Activated naive CD4-positive, alpha-beta T cell treated with anti-CD3 and anti-CD28 coated beads, Interleukin-2, amount 50 U/mL, for 24 hours (primary cell): Measurements from ENCODE around the gene ASPG.
"Not testable (repeated sequence)": the region's sequence is repeated elsewhere in the genome, so short reads cannot be mapped to it uniquely, and the experiment has no call there.

Experiments used
- H3K27ac Mint-ChIP-seq: one replicate; pipeline ENCODE4 v1.8.0; 2021; ENCODE audit warnings: mild to moderate bottlenecking, mixed read lengths
- H3K27me3 Mint-ChIP-seq: one replicate; pipeline ENCODE4 v1.8.0; 2021; ENCODE audit warnings: mixed read lengths
- H3K36me3 Mint-ChIP-seq: one replicate; pipeline ENCODE4 v1.8.0; 2021; ENCODE audit warnings: mixed read lengths
- H3K4me1 Mint-ChIP-seq: one replicate; pipeline ENCODE4 v1.8.0; 2021; ENCODE audit warnings: mixed read lengths
- H3K4me3 Mint-ChIP-seq: one replicate; pipeline ENCODE4 v1.8.0; 2021; ENCODE audit warnings: mild to moderate bottlenecking, mixed read lengths
- H3K9me3 Mint-ChIP-seq: one replicate; pipeline ENCODE4 v1.8.0; 2021; ENCODE audit warnings: mixed read lengths

Gene ASPG

GRCh38 chr14:104147346-104148125 is 62.0 kb downstream of the ASPG start:
- Mint-ChIP-seq H3K27ac (no peak overlapping the region), H3K9me3 (no peaks in the 10 kb centered on the region), H3K4me1 (no peaks in the 10 kb centered on the region), H3K4me3 (no peak overlapping the region), H3K27me3 (peaks cover 4% of the 10 kb centered on the region), H3K36me3 (no peaks in the 10 kb centered on the region)

- peaks cover 4% of the 10 kb centered on the region for H3K27me3 Mint-ChIP-seq
- H3K36me3 Mint-ChIP-seq = no peaks in the 10 kb centered on the region
- H3K4me1 Mint-ChIP-seq = no peaks in the 10 kb centered on the region
- H3K27ac Mint-ChIP-seq = no peak overlapping the region
- no peak overlapping the region for H3K4me3 Mint-ChIP-seq
- no peaks in the 10 kb centered on the region for H3K9me3 Mint-ChIP-seq
These were observed 63.2 kb downstream of the ASPG start for GRCh38 chr14:104148433-104149277.

GRCh38 chr14:104149278-104149595 is 63.7 kb downstream of the ASPG start:
- Mint-ChIP-seq H3K36me3 (no peaks in the 10 kb centered on the region), H3K27ac (no peak overlapping the region), H3K9me3 (no peaks in the 10 kb centered on the region), H3K27me3 (peaks cover 4% of the 10 kb centered on the region), H3K4me1 (no peaks in the 10 kb centered on the region), H3K4me3 (no peak overlapping the region)

GRCh38 chr14:104149617-104150135 is 64.2 kb downstream of the ASPG start:
- no peaks in the 10 kb centered on the region for H3K9me3 Mint-ChIP-seq
- H3K27ac Mint-ChIP-seq = no peak overlapping the region
- no peaks in the 10 kb centered on the region for H3K4me1 Mint-ChIP-seq
- H3K36me3 Mint-ChIP-seq = no peaks in the 10 kb centered on the region
- peaks cover 4% of the 10 kb centered on the region for H3K27me3 Mint-ChIP-seq
- no peak overlapping the region for H3K4me3 Mint-ChIP-seq

GRCh38 chr14:104150136-104151025 is 64.9 kb downstream of the ASPG start:
- Mint-ChIP-seq H3K9me3 (no peaks in the 10 kb centered on the region), H3K36me3 (no peaks in the 10 kb centered on the region), H3K4me1 (no peaks in the 10 kb centered on the region), H3K27ac (no peak overlapping the region), H3K27me3 (peaks cover 4% of the 10 kb centered on the region), H3K4me3 (no peak overlapping the region)

GRCh38 chr14:104151026-104151381 is 65.5 kb downstream of the ASPG start:
- Mint-ChIP-seq H3K9me3 (no peaks in the 10 kb centered on the region), H3K27ac (no peak overlapping the region), H3K4me3 (no peak overlapping the region), H3K4me1 (no peaks in the 10 kb centered on the region), H3K27me3 (peaks cover 4% of the 10 kb centered on the region), H3K36me3 (no peaks in the 10 kb centered on the region)

- no peak overlapping the region for H3K4me3 Mint-ChIP-seq
- no peaks in the 10 kb centered on the region for H3K4me1 Mint-ChIP-seq
These were observed 66.2 kb downstream of the ASPG start for GRCh38 chr14:104151566-104152245.

GRCh38 chr14:104152246-104152575 is 66.7 kb downstream of the ASPG start:
- H3K36me3 Mint-ChIP-seq = no peaks in the 10 kb centered on the region
- peaks cover 1% of the 10 kb centered on the region for H3K27me3 Mint-ChIP-seq
- H3K4me3 Mint-ChIP-seq = no peak overlapping the region
- H3K4me1 Mint-ChIP-seq = no peaks in the 10 kb centered on the region
- no peaks in the 10 kb centered on the region for H3K9me3 Mint-ChIP-seq
- peak overlapping the region; percentile 59 for H3K27ac Mint-ChIP-seq

More at GRCh38 chr14:104151566-104152245, 66.2 kb downstream of the ASPG start:
- H3K36me3 Mint-ChIP-seq = no peaks in the 10 kb centered on the region
- H3K27me3 Mint-ChIP-seq = peaks cover 1% of the 10 kb centered on the region
- no peaks in the 10 kb centered on the region for H3K9me3 Mint-ChIP-seq
- H3K27ac Mint-ChIP-seq = no peak overlapping the region

GRCh38 chr14:104152686-104153393 is 67.3 kb downstream of the ASPG start:
- Mint-ChIP-seq H3K36me3 (no peaks in the 10 kb centered on the region), H3K9me3 (no peaks in the 10 kb centered on the region), H3K4me3 (no peak overlapping the region), H3K27me3 (peaks cover 1% of the 10 kb centered on the region), H3K4me1 (no peaks in the 10 kb centered on the region), H3K27ac (peak overlapping the region; percentile 59)

GRCh38 chr14:104153394-104153755 is 67.9 kb downstream of the ASPG start:
- H3K36me3 Mint-ChIP-seq, H3K9me3 Mint-ChIP-seq, H3K27ac Mint-ChIP-seq, H3K4me1 Mint-ChIP-seq, H3K4me3 Mint-ChIP-seq, H3K27me3 Mint-ChIP-seq: not testable (repeated sequence)

- no peak overlapping the region for H3K4me3 Mint-ChIP-seq
- H3K27me3 Mint-ChIP-seq = no peaks in the 10 kb centered on the region
- no peak overlapping the region for H3K27ac Mint-ChIP-seq
- no peaks in the 10 kb centered on the region for H3K4me1 Mint-ChIP-seq
- H3K36me3 Mint-ChIP-seq = no peaks in the 10 kb centered on the region
- no peaks in the 10 kb centered on the region for H3K9me3 Mint-ChIP-seq
These were observed 68.7 kb downstream of the ASPG start for GRCh38 chr14:104154246-104154645.

GRCh38 chr14:104155513-104155912 is 70.0 kb downstream of the ASPG start:
- Mint-ChIP-seq H3K4me3 (no peak overlapping the region), H3K4me1 (no peaks in the 10 kb centered on the region), H3K9me3 (no peaks in the 10 kb centered on the region), H3K36me3 (no peaks in the 10 kb centered on the region), H3K27ac (no peak overlapping the region), H3K27me3 (no peaks in the 10 kb centered on the region)

GRCh38 chr14:104156142-104156541 is 70.6 kb downstream of the ASPG start:
- Mint-ChIP-seq H3K27me3 (no peaks in the 10 kb centered on the region), H3K9me3 (no peaks in the 10 kb centered on the region), H3K4me3 (no peak overlapping the region), H3K36me3 (no peaks in the 10 kb centered on the region), H3K27ac (no peak overlapping the region), H3K4me1 (no peaks in the 10 kb centered on the region)

- no peak overlapping the region for H3K27ac Mint-ChIP-seq
- H3K4me3 Mint-ChIP-seq = no peak overlapping the region
These were observed 71.8 kb downstream of the ASPG start for GRCh38 chr14:104157016-104157928.

More at GRCh38 chr14:104157016-104157928, 71.8 kb downstream of the ASPG start:
- H3K36me3 Mint-ChIP-seq = no peaks in the 10 kb centered on the region
- no peaks in the 10 kb centered on the region for H3K9me3 Mint-ChIP-seq
- no peaks in the 10 kb centered on the region for H3K4me1 Mint-ChIP-seq
- H3K27me3 Mint-ChIP-seq = no peaks in the 10 kb centered on the region
